LNCAP (cell line): ENCODE measurements around the gene SSR2.

Experiments used
- CTCF ChIP-seq: fragments of 450-650 bp; IDR thresholded peaks from 2 replicates; pipeline ENCODE4 v1.5.1; 2017; ENCODE audit warnings: mild to moderate bottlenecking

SSR2 gene

GRCh38 chr1:156009404-156009803 lies 11.3 kb downstream of the SSR2 start:
- no peak for TF ChIP-seq CTCF

- no peak for TF ChIP-seq CTCF
Measured at GRCh38 chr1:156006666-156007376, 13.9 kb downstream of the SSR2 start.

- TF ChIP-seq CTCF: no peak
Measured at GRCh38 chr1:156004843-156005584, 15.7 kb downstream of the SSR2 start.

GRCh38 chr1:156003923-156004188 lies 16.9 kb downstream of the SSR2 start:
- TF ChIP-seq CTCF: no peak

- TF ChIP-seq CTCF: no peak
Measured at GRCh38 chr1:156002188-156002911, 18.4 kb downstream of the SSR2 start.

- no peak for TF ChIP-seq CTCF
Measured at GRCh38 chr1:156001662-156002171, 19.0 kb downstream of the SSR2 start.

GRCh38 chr1:156001021-156001661 lies 19.6 kb downstream of the SSR2 start:
- no peak for TF ChIP-seq CTCF
